HG02840 (cell line): ENCODE data around the gene PARD3.

Experiments used
- ATAC-seq: cut with Tn5 transposase; IDR thresholded peaks from one replicate; pipeline ENCODE4 v1.9.1; 2021; ENCODE audit warnings: mild to moderate bottlenecking, moderate library complexity, moderate number of reproducible peaks; ENCODE audit not compliant: unreplicated experiment, low FRiP score

The PARD3 gene

GRCh38 chr10:34599026-34599795 is 215.9 kb downstream of the PARD3 start:
- ATAC-seq = no peak

DNA sequence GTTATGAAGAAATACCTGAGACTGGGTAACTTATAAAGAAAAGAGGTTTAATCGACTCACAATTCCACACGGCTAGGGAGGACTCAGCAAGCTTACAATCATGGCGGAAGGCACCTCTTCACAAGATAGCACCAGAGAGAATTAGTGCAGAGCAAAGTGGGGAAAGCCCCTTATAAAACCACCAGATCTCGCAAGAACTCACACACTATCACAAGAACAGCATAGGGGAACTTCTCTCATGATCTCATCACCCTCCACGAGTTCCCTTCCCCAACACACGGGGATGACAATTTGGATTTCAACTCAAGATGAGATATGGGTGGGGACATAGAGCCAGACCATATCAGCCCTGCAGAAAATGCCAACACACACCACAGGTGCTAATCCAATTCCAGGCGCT is 218.7 kb downstream of the PARD3 start:
- no peak for ATAC-seq

DNA sequence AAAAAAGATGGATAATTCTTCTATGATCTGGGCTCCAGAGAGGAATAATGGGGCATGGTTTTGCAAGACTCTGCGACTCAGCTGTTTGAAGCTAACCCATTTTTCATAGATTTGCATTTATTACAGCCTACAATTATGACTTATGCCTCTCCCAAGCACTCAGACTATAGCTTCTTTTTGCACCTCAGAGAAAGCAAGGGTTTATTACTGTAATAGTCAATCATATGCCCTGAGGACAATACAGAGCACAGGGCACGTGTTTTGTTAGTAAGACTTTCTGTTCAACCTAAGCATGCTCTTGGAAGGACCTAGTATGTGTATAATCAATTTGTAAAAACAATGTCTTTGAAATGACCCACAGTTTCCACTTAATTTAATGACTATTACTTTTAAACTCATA is 221.2 kb downstream of the PARD3 start:
- ATAC-seq = no peak

DNA sequence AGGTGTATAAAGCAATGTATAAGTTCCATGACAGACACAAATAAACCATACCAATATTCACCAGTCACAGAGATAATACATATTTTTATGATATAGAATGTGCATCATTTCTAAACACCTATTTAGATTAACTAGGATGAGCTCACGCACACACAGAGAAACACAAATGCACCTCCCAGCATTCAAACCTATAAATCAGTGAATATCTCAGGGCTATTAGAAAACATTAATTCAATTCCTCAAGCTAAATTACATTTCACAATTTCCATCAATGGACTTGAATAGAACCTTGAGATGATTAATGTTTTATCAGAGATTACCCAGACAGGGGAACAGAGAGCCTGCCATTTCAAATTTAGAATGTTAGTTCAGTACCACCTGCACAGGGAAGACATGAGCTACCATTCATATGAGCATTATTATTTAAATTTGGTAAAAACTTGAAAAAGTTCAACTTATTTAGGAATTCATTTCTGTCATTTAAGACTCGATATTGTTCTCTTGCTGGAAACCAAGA is 221.7 kb downstream of the PARD3 start:
- ATAC-seq = no peak

GRCh38 chr10:34590793-34591192 is 224.3 kb downstream of the PARD3 start:
- no peak for ATAC-seq

- ATAC-seq = no peak
Observed at GRCh38 chr10:34589275-34589674, 225.8 kb downstream of the PARD3 start.

DNA sequence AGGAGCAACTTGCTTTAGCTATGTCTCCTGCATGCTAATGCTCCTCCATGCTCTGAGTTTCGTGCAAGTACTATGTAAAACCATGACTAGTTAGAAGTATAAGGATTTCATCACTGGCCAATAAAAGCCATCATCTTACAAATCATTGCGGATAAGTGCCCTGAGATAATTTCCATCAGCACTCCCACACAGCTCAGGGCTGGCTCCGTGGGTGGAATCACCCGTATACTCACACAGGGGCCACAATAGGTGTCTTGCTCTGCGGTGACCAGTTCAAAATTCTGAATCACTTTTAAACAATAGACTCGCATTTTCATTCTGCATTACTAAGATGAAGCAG is 227.4 kb downstream of the PARD3 start:
- no peak for ATAC-seq

- no peak for ATAC-seq
Observed at GRCh38 chr10:34587002-34587679, 228.0 kb downstream of the PARD3 start.

- no peak for ATAC-seq
Observed at GRCh38 chr10:34585422-34586112, 229.5 kb downstream of the PARD3 start.

- ATAC-seq = no peak
Observed at GRCh38 chr10:34584164-34584563, 230.9 kb downstream of the PARD3 start.

DNA sequence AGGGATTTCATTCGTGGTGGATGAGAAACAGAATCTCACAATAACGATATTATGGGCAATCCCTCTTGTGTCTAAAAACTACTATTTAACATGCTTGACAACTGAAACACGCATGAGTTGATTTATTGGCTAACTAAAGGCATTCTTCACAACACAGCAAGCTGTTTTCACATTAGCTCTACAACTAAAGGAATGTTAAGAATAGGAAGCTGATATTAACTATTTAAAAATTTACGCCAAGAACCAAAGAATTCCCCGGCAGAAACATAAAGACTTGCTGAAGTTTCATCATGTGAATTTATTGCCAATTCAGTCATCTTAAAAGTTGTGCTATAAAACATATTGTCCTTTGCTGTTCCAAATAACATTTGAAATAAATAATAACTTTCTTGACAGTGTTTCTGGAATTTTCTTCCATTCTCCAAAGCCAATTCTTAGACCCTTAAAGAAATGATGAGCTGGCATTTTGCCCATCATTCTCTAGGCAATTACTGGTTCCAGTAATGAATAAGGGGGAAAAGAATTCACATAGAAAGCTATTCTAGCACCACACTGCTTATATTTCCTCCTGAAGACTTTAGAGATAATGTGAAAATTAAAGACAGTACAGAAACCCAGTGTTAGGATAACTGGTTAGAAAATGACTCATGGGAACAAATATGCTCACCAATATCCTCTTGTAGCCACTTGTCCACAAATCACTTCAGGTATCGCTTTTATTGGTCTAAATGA is 233.1 kb downstream of the PARD3 start:
- ATAC-seq = no peak

DNA sequence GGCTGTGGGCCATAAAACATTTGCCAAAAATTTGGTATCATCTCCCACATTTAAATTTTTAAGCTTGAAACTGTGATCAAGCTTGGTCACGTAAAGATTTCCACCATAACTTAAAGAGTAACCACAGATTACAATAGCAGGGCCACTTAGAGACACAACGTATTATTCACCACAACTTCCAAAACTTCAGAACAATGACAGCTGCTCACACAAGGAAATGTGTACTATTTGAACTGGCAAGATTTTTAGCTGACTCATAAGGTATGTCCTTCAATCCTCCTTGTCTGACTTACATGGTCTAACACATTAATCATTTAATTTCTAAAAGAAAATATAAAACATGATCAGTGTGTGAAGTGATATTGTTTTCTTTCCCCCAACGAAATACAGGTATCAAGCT is 234.5 kb downstream of the PARD3 start:
- ATAC-seq = no peak

- ATAC-seq = no peak
Observed at GRCh38 chr10:34580214-34580613, 234.9 kb downstream of the PARD3 start.

DNA sequence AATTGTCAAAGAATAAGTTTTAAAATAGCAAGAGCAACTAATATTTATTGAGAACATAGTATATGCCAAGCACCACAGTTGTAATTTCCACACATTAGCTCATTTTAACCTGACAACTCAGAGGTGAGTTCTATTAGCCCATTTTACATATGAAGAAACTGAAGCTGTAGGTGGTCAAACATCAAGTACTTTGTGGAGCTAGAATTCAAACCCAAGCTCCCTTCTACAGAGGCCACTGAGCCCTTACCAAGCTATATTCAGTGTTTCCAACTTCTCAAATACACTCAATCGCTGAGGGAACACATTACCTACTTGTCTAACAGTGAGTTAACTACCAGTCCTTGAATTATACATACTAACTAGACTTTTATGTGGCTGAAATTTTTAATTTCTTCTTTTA is 236.6 kb downstream of the PARD3 start:
- no peak for ATAC-seq

- no peak for ATAC-seq
Observed at GRCh38 chr10:34576797-34577196, 238.3 kb downstream of the PARD3 start.

DNA sequence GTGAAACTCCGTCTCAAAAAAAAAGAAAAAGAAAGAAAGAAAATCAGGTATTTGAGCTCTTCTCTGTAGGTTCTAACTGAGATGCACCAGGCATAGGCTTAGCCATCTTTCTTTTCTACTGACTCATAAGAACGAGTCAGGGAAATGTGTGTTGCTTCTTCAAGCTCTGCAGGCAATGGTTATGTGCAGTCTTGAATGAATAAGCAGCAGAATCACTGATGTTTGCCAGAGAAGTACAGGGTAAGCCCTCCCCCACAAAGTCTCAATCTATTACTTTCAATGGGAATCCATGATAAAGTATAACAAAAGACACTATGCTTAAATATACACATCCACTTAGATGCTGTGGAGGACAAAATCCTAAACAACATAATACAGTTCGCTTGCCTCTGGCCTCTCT is 239.2 kb downstream of the PARD3 start:
- ATAC-seq = no peak

DNA sequence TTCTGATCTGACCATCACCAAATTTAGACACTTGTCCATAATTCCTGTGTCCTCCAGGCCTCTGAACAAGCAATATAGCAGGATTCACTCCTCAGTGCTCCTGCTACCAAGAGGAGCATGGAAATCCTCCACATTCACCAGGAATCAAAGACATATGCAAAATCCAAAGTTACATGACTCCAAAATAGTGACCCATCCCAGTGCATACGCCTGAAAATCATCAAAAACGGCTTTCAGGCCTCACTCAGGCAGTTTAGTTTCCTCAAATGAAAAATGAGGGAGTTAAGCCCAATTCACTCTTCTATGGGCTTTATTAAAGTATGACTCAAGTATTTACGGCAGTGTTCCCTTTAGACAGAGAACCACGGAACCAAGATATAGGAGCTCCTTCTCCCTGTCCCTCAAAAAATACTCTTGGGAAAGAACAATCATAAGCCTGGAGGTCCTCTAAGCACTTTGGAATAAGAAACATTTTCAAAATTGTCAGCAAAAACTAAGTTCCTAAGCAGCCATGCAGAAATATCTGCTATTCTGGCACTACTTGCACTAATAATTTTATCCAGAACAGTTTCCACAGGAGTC is 240.7 kb downstream of the PARD3 start:
- ATAC-seq = no peak

DNA sequence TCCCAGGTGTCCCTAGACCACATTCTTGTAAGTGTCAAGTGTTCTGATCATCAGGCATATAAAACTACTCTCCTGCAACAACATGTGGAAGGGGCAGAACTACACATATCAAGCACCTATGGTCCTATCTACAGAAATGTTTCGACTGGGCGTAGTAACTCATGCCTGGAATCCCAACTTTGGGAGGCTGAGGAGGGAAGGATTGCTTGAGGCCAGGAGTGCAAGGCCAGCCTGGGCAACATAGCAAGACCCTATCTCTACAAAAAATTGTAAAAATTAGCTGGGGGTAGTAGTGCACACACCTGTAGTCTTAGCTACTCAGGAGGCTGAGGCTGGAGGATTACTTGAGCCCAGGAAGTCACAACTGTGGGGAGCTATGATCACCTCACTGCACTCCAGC is 244.2 kb downstream of the PARD3 start:
- ATAC-seq = no peak

GRCh38 chr10:34567659-34568253 is 247.3 kb downstream of the PARD3 start:
- no peak for ATAC-seq

- no peak for ATAC-seq
Observed at GRCh38 chr10:34565934-34566333, 249.2 kb downstream of the PARD3 start.
